NCI-H2081 (cell line): ENCODE results near the gene TBCK.

Experiments
- DNase-seq, 2 experiments: peaks; one replicate each; lab custom pipeline; 2025; lab: John Stamatoyannopoulos, UW

TBCK gene

DNA sequence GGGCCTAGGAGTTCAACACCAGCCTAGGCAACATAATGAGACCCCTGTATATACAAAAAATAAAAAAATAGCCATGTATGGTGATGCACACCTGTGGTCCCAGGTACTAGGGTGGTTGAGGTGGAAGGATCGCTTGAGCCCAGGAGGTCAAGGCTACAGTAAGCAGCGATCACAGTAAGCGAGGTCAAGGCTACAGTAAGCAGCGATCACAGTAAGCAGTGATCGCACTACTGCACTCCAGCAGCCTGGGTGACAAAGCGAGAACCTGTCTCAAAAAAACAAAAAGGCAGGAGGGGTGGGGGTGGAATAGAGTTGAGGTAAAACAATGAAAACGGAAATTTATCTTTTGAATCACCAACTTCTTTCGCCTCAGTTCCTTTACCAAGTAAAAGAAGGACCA lies 29.4 kb downstream of the TBCK start:
- no peak for DNase-seq

DNA sequence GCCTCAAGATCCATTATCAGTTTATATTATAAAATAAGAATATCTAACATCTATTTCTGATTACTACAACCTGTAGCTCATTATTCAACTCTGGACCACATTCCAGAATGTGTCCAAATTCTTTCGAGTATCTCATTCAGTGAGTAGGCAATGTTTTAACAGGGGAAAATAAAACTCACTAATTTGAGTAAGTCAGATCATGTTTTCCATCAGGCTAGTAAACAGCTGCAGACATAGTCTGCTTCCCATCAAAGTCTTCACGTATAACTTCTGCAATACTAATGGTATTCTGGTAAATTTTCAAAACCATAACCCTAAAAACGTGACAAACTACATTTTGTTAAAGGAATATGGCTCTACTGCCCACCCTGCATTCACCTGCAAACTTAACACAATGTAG lies 31.8 kb downstream of the TBCK start:
- no peak for DNase-seq

DNA sequence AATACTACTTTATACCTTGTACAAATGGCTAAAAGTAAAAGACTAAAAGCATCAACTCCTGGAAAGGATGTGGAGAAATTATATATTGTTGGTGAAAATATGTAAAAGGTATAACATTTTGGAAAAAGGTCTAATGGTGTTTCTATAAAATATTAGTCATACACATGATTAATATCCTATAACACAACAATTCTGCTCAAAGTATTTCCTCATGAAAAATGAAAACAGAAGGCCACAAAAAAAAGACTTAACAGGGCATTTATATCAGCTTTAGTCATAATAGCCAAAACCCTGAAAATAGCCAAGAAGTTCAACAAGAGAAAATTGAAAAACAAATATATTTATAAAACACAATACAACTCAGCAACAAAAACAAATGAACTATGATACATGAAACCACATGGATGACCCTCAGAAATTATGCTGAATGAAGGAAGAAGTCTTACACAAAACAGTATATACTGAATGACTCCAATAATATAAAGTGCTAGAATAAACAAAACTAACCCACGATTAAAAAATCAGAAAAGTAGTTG lies 38.8 kb downstream of the TBCK start:
- no peak for DNase-seq

DNA sequence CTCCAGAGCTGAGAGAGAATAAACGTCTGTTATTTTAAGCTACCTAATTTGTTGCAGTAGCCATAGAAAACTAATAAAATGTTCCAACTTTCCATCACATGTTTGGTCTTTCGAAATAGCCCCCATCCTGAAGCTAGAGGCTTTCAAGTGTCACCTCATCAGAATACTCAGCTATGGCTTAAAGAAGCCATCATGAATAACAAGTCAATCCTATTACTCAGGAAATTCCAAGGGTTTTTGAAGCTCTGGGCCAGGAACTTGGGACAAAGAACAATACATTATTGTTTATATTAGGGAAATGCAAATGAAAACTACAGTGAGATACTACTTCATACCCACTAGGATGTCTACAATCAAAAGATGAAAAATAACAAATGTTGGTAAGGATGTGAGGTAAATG lies 42.2 kb downstream of the TBCK start:
- no peak for DNase-seq

DNA sequence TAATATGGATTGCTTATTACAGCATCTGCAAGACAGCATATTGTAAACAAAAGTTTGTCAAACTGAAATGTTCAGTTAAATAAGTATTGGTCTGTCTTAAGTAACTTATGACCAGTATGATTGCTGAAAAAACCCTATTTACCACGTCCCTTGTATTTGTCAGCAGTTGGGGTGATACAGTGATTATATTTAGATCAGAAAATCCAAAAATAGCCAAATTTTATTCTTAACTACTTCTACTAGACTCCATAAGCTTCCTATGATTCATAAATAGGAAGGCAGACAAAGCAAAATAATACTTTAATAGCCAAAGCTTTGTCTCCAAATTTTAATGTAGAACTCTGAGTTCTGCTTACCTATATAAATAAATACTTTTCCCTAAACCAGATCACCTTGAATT lies 45.3 kb downstream of the TBCK start:
- no peak for DNase-seq

DNA sequence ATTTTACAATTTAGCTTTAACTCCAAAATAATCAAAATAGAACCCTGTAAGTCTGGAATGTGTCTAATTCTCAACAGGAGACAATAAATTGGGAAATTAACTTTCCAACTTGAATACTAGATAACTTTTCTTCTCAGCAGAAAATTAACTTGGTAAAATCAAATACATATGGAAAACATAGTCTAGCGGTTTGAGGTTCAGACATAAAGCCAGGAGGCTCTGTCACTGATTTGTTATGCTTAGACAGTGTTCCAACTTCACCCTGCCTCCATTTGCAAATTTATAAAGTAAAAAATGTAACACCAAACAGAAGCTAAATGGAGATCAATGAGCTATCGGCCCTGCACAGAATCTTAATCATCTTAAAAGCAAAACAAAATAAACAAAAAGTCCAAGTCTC lies 46.3 kb downstream of the TBCK start:
- no peak for DNase-seq

DNA sequence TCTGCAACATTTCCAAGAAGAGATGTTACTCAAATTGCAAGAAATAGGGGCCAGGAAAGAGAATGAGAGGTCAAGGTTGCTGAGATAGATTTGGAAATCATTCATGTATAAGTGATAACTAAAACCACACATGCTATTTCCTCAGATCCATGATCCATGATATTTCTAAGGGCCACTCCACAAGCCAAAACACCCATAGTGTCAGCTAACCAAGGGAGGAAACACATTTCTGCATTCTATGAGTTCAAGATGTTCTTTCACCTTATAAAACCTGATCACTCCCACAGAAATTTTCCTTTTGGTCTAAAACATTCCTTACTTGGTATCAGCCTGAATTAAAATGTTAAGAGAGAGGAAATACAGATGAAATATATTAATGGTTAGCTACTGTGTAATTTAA lies 47.2 kb downstream of the TBCK start:
- DNase-seq: no peak

DNA sequence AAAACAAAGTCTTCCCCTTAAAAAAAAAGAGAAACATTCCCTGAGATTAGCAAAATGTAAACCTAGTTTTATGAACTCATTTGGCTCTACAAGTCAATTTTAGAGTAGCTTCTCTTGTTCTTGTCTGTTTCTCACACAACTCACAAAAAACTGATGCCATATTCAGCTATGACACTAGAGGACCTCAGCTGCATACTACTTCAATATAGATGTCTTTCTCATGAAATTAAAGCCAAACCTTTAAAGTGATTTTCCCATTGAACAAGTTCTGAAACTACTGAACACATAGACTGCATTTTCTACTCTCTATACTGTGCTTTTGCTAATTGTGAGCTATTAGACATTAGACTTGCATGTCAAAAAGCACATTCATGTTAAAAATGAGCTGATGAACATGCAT lies 49.8 kb downstream of the TBCK start:
- DNase-seq: peak in 1 of 2 experiments; percentile 25

DNA sequence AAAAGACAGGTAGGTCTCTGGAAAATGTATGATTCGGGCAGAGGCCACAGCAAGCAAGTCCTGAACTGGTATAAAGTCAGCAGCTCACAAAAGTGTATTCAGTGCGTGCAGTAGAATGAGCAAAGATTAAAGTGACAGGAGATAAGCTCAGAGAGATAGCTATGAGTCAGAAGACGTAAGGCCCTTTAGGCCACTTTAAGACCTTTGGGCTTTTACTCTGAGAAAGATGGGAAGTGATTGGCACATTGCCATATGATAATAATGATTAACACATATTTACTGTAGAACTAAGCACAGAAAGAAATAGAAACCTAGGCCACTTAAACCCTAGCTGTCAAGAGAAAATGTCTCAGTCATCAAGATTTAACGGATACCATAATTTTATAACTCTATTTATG lies 51.7 kb downstream of the TBCK start:
- DNase-seq: no peak

DNA sequence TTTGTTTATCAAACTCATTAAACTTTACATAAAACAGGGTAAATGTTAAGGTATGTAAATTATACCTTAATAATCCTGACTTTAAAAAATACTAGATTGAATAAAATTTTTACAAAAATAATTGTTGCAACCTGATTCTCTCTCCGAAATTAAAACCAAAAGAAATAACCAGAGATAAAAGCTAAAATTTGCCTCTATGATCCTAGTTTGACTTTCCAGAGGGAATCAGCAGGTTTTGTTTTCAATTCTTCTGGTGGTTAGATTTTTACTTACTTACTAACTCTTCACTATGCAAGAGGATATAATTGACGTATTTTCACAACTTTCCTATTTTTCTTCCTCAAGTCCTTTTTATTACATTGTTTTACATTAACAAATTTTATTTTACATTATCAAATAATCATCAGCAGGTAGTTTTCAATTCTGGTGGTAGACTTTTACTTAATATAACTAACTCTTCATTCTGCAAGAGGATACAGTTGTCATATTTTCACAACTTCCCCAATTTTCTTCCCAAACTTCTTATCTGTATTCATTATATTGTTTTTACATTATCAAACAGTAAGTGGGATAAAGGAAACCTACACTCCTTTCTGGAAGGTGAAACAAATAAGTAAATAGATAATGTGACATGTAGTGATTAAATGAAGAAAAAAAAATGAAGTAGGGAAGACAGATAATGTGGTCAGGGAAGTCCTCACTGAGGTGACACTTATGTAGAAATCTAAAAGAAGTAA lies 52.2 kb downstream of the TBCK start:
- DNase-seq: no peak

DNA sequence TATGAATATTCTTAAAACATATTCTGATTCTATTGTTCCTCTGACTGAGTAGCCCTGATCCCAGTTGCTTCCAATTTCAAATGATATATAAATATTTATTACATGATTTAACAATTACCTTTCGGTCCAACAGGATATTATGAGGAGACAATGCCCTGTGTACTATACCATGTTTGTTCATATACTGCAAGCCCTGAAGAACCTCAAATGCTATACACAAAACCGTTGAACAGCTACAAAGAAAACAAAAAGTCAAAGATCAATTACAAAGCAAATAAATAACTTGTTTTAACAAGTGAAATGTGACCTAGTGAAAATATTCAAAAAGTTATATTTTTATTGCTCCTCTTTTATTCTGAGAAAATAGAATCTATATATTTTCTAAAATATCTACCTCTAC lies 54.0 kb downstream of the TBCK start:
- DNase-seq: no peak

DNA sequence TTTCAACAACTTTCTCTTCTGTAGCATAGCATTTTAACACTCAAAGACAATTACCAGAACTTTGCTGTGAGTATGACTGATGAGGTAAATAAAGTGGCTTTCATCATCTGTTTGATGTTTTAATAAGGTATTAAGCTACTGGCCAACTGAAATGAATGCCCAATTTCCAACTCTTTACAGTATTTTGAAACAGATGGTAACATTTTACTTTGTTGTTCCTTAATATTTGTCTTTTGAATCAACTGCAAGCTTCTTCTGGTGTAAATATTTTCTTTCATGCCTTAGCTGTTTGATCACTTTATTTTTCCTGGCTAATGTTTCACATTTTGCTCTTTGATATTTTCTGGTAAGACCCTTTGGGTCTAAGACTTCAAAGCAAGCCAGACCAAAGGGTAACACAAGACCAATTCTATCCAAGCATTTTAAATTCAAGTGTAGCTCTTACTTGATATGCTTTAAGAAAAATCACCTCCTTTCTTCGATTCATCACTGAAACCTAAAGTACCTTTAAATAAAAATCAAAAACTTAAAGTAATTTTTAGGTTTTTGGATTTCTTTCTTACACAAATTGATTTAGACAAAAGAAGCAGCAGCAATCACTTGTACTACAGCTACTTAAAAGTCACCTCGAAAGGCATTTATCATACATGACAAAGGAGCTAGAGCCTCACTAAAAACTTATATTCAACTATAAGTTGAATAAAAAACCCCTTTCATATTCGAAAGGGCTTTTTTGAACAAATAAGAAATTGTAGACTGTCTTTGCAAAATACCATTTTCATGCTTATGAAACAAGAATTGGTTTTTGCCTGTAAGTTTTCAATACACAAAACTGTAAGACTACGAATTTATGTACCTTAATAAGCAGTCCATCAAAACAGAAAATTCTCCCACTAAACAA lies 57.6 kb downstream of the TBCK start:
- DNase-seq: no peak

DNA sequence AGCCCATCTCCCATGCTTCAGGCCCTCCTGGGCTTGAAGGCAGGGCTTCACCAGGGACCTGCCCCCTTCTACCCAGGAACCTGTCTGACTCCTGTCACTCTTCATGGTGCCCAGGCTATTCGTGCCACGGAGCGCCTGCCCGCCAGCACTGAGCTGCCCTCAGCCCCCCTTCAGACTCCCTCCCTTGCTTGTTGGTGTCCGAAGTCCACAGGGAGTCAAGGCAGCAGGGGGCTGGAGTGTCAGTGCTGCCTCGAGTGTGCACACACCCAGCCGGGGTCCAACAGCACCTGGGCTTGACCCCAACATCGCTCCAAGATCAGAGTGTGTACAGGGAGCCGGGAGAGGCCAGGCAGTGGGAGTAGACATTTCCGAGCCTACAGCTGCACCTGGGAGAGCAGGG lies 59.8 kb downstream of the TBCK start:
- DNase-seq: no peak

DNA sequence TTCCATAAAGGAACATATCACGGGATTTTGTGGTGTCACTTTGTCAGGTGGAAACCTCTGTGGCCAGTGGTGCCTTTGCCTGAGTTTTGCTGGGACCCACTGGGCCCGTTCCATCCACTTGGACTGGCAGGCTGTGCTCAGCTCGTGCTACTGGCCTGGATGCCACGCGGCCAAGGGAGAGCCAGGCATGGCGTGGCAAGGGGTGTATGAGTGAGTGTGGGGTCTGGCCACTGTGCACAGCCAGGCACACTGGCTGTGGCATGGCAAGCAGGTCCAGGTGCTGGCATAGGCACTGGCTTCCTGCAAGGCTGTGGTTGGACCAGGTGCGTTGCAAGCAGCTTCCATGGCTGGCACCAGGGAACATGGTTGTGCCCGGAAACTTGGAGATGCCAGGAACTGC lies 60.8 kb downstream of the TBCK start:
- no peak for DNase-seq

DNA sequence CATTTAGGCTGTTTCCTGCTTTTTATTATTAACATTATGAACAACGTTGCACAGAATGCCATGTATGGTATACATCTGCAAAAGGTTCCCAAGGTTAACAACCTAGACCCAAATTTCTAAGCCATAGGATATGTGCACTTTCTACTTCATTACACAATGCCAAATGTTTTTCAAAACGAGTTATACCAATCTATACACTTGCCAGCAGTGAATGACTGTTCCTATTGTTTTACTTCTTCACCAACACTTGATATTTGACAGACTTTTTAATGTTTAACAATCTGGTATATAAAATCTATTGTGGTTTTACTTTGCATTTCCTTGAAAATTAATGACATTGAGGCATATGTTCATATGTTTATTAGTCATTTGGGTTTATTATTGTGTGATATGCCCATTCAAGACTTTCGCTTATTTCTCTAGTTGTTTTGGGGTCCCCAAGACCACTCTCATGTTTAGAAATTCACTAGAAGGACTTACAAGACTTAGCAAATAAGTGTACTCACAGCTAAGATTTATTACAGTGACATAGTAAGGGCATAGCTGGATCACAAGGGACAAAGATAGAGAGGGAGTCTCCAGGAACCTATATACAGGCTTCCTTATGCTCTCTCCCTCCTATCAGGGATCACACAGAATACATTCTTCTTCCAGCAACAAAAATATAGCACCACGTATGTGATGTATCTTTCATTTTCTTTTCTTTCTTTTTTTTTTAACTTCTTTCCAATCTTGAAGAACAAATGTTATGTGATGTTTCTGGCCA lies 62.5 kb downstream of the TBCK start:
- DNase-seq: no peak

DNA sequence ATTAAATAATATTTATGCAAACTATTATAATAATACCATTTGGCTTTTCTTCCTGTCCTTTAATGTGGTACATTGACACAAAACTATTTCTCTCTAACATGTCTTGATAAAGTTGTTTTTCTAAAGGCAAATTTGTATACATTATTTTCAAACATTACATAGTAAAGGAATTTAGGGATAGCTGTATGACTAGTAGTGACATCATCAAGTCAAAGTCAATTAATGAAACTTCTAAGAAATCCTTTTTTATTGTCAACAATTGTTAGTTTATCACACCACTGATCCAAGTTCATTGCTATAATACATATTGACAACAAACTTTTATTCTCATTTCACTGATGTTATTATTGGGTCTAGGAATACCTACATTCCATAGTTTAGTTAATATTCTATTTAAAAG lies 68.4 kb downstream of the TBCK start:
- DNase-seq: no peak

DNA sequence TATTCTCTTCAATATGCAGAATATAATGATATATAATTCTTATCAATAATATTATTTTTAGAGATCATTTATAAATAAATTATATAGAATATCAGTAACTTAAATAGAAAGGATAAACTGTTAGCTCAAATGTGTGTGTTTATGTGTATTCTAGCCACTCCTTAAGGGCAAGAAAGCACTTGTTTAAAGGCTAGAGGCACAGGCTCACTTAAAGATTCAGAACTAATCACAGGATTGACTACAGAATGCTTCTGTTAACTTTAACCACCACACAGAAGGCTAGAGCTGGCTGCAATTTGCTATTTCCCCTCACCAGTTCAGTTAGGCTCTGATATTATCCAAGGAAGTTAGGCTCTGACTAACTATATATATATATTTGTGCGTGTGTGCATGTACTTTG lies 69.6 kb downstream of the TBCK start:
- DNase-seq: no peak

DNA sequence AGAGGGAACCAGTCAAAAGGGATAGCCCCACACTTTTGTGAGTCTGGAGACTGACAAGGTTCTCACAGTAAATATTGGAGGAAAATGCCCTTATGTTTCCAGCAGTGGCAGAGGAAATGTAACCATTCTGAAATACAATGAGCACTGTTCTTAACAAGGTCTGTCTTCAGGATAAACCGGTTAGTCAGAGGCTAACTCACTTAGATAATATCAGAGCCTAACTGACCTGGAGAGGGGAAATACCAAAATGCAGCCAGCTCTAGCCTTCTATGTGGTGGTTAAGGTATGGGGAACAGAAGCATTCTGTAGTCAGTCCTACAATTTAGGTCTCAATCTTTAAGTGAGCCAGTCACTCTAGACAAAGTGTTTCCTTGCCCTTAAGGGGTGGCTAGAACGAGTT lies 70.8 kb downstream of the TBCK start:
- no peak for DNase-seq

DNA sequence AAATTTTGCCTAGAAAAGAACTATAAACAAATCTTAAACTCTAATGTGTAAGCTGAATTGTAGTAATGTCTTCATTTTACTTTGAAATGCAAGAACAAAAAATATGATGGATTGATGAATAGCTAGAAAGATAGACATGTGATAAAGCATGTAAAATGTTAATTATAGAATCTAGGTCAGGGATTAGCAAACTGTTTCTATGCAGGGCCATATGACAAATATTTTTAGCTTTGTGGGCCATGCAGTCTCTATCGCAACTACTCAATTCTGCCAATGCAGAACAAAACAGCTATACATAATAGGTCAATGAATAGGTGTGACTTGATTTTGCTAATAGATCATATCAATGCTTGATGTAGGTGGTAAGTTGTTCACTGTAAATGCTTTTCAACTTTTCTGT lies 75.3 kb downstream of the TBCK start:
- no peak for DNase-seq

DNA sequence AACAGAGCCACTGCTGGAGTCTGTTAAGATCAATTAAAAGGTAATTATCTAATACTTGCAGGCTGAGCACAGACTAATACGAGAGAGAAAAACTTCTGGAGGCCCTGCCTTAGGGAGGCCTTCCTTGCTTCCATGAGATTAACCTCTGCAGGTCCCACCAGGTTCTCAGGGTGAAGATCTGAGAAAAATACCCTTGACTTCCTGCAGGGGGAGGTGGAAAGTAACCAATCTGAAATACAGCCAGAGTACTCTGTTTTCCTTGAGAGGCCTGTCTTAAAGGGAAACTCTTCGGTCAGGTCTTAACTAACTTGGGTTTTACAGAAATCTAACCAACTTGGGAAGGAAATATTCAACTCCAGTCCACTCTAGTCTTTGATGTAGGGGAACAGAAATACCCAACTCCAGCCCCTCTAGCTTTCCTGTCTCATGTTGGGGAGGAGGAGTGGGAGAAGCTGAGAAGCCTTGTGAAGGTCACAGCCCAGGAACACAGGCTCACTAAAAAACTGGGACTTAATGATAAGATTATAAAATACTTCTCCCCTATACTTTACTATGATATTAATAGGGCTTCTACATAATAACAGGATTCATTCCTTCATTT lies 77.1 kb downstream of the TBCK start:
- peak in 1 of 2 experiments; percentile 29 for DNase-seq

DNA sequence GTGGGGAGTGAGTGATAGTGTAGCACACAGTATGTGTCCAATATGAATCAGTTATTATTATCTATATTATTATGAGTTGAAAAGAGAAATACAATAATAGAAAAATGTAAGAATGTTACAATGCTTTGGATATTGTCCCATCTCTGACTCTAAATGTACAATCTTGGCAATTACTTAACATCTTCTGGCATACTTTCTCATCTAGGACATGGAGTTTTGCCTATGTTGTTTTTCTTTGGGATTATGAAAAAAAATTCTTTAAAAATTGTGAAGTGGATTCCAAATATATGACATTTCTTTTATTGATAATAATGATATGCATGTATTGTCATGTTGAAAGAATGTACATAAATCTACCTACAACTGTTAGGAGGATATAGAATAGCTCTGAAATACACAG lies 84.1 kb downstream of the TBCK start:
- no peak for DNase-seq

DNA sequence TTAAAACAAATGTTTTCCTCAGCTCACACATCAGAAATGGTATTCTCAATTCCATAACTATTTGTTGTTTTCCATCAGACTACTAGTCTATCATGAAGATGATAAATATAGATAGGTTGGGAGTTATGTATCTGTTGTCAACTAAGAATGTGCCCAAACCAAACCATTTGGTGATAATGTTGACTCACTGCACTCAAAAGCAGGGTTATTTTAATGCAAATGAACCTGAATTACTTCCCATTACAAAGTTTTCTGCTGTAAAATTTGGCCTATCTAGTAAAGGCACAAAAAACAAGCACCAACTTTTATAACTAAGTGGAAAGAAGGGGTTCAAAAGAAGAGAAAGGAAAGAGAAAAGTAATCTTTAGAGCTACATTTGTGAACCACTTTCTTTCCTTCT lies 93.5 kb downstream of the TBCK start:
- DNase-seq: no peak
